Smooth muscle cell (in vitro differentiated cells): Measurements from ENCODE around the gene TBC1D4. TPM values are rescaled to one million over a fixed set of nuclear protein-coding genes. Genes with fewer than 3 reads are reported as not detected.
A peak's percentile ranks its signal among the peaks of the same experiment; 100 is the strongest.

Experiments
- DNase-seq: peaks from one replicate; lab custom pipeline; 2025; ENCODE audit not compliant: unreplicated experiment; lab: John Stamatoyannopoulos, UW
- H2AFZ ChIP-seq: fragments of 200-600 bp; sonication (generic); 2 replicates; pipeline ENCODE4 v1.6.0; 2016; ENCODE audit warnings: antibody characterized with exemption, low read depth, mild to moderate bottlenecking
- H3F3A ChIP-seq: fragments of 200-600 bp; sonication (generic); 2 replicates; pipeline ENCODE4 v1.6.0; 2017; ENCODE audit warnings: antibody characterized with exemption, low read depth
- H3K27ac ChIP-seq: fragments of 200-600 bp; sonication (generic); 2 replicates; pipeline ENCODE4 v1.5.1; 2016; ENCODE audit warnings: low read depth, mild to moderate bottlenecking
- H3K27me3 ChIP-seq: fragments of 200-600 bp; sonication (generic); 2 replicates; pipeline ENCODE4 v1.6.1; 2016; ENCODE audit warnings: low read depth, mild to moderate bottlenecking
- H3K36me3 ChIP-seq: fragments of 200-600 bp; sonication (generic); 2 replicates; pipeline ENCODE4 v1.5.1; 2016; ENCODE audit warnings: low read depth
- H3K4me1 ChIP-seq: fragments of 200-600 bp; sonication (generic); 2 replicates; pipeline ENCODE4 v1.5.1; 2016; ENCODE audit warnings: low read depth
- H3K4me2 ChIP-seq: fragments of 200-600 bp; sonication (generic); 2 replicates; pipeline ENCODE4 v1.6.0; 2016; ENCODE audit warnings: mild to moderate bottlenecking
- H3K4me3 ChIP-seq: fragments of 200-600 bp; sonication (generic); 2 replicates; pipeline ENCODE4 v1.5.1; 2016; ENCODE audit warnings: mild to moderate bottlenecking
- H3K79me2 ChIP-seq: fragments of 200-600 bp; sonication (generic); 2 replicates; pipeline ENCODE4 v1.6.0; 2016; ENCODE audit warnings: low read depth, mild to moderate bottlenecking
- H3K9ac ChIP-seq: fragments of 200-600 bp; sonication (generic); 2 replicates; pipeline ENCODE4 v1.6.0; 2016; ENCODE audit warnings: low read depth
- H3K9me3 ChIP-seq: fragments of 200-600 bp; sonication (generic); replicated peaks from 2 replicates; pipeline ENCODE4 v1.5.1; 2016; ENCODE audit warnings: low read depth
- H4K20me1 ChIP-seq: fragments of 200-600 bp; sonication (generic); 2 replicates; pipeline ENCODE4 v1.6.0; 2016; ENCODE audit warnings: low read depth
- WGBS: methylation state at CpG from one replicate; pipeline ENCODE4 v1.1.7; 2016; ENCODE audit warnings: low lambda C conversion rate; 5-methylcytosine and 5-hydroxymethylcytosine counted together
- polyA plus RNA-seq: library from polyadenylated mRNA; unstranded; fragments of >200 nt; fragmentation: Nextera tagmentation; extraction: Ambion mirVana; gene quantifications from 2 replicates; pipeline ENCODE4 v1.2.1, GENCODE V29; 2016
- total RNA-seq: library from RNA; depleted of rRNA; stranded (reverse); fragments of >200 nt; gene quantifications from 2 replicates; pipeline ENCODE4 v1.2.3, GENCODE V29; 2014
- TF ChIP-seq, protein P1 (sequence below): fragments of 200-600 bp; sonication (generic); IDR thresholded peaks from 2 replicates; pipeline ENCODE4 v1.5.1; 2017; ENCODE audit warnings: borderline replicate concordance, mild to moderate bottlenecking, antibody characterized with exemption; ENCODE audit not compliant: insufficient read depth, poor library complexity, severe bottlenecking

The TBC1D4 gene
- total and polyA plus RNA-seq, 2 experiments from 2014 or later = 7.7 to 21.9 TPM

DNA sequence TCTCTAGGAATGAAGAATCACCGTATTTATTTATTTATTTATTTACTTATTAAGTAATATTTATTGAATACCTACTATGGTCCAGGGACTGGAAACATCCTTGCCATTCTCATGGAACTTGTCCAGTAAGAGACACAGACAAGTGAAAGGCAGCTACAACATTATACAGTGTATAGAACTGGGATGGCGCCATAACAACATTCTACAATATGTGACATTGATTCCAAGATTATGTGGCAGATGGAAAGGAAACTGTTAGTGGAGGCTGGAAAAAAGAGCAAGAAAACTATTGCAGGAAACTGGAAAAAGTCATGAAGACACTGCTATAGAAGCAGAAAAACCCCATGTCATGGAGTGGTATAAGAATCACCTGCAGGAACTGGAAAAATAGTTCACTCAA lies 9.4 kb upstream of the TBC1D4 start:
- H3K4me3 ChIP-seq = no peak overlapping the region
- H2AFZ ChIP-seq = no peak overlapping the region
- no peak overlapping the region for H3K9ac ChIP-seq
- H3K36me3 ChIP-seq = no peaks in the 10 kb centered on the region
- H3K79me2 ChIP-seq = no peaks in the 10 kb centered on the region
- no peak for DNase-seq
- no peak overlapping the region for H3K27ac ChIP-seq
- H3K4me1 ChIP-seq = no peaks in the 10 kb centered on the region
- H3F3A ChIP-seq = peaks cover 10% of the 10 kb centered on the region
- TF ChIP-seq, protein P1, sequence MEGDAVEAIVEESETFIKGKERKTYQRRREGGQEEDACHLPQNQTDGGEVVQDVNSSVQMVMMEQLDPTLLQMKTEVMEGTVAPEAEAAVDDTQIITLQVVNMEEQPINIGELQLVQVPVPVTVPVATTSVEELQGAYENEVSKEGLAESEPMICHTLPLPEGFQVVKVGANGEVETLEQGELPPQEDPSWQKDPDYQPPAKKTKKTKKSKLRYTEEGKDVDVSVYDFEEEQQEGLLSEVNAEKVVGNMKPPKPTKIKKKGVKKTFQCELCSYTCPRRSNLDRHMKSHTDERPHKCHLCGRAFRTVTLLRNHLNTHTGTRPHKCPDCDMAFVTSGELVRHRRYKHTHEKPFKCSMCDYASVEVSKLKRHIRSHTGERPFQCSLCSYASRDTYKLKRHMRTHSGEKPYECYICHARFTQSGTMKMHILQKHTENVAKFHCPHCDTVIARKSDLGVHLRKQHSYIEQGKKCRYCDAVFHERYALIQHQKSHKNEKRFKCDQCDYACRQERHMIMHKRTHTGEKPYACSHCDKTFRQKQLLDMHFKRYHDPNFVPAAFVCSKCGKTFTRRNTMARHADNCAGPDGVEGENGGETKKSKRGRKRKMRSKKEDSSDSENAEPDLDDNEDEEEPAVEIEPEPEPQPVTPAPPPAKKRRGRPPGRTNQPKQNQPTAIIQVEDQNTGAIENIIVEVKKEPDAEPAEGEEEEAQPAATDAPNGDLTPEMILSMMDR = no peak
- no peaks in the 10 kb centered on the region for H3K9me3 ChIP-seq
- no peaks in the 10 kb centered on the region for H3K27me3 ChIP-seq
- no peak overlapping the region for H3K4me2 ChIP-seq
- H4K20me1 ChIP-seq = no peaks in the 10 kb centered on the region
- WGBS = 100% methylated on average over 2 of the region's 2 CpGs

DNA sequence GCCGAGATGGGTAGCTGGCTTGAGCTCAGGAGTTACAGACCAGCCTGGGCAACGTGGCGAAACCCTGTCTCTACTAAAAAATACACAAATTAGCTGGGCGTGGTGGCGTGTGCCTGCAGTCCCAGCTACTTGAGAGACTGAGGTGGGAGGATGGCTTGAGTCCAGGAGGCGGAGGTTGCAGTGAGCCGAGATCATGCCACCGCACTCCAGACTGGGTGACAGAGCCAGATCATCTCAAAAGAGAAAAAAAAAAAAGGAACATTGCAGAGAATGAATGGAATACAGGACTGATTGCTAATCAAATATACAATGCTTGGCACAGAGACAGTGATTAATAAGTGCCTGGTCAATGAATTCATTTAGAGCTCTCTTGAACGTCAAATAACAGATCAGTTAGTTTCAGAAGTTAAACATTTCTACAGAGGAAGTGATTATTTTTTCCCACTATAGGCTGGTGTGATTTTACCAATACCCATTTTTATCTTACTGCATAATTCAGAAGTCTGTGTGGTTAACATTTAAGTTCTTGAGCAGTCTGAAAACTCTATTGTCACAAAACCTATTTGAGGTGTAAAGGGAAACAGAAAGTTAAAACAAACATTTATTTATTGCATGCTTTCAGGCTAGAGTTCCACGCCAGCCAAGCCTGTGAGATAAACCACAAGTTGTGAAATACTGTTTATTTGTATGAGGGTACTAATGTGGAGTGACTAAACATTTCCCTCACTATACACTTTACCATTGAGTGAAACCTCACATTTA lies 7.7 kb upstream of the TBC1D4 start:
- no peak for DNase-seq
- H3K79me2 ChIP-seq = no peaks in the 10 kb centered on the region

DNA sequence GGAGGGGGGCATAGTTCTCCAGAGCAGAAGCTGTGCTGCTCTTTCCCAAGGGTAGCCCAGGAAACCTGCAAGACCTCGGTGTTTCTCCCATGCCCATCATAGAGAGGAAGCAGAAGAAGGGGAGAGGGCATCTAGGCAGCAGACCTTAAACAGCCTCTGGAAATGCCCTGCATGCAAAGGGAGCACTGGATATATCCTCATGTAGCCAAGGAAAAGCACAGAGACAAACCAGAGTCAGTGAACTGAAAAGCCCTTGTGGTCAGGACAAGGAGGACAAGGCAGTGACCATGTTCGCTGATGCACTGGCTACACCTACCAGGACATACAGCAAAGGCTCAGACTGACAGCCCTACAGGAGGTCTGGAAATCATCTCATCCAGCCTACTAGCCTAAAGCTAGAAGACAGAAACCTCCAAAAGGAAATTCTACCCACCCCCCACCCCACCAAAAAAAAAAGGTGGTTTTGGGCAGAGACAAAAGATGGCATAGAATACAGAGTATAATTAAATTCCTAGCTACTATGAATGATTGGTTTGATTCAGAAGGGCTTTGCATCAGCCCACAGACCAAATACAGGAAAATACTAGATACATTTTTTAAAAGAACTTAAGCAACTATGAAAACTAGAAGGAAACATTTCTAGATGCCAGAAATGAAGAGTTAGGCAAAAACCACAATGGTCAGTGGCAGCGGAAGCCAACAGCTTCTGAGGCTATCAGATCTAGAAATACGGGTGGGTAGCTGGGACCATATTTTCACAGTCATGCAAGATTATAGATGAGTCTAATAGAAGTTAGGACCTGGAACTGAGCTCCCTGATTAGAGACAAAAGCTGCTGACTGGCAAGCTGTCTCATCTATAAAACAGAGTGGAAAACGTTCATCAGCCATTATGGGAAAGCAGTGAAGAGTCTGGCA lies 4.4 kb upstream of the TBC1D4 start:
- peak overlapping the region; percentile 82 for H3K27ac ChIP-seq
- H3K4me2 ChIP-seq = peak overlapping the region; percentile 45
- H3K9me3 ChIP-seq = no peaks in the 10 kb centered on the region
- TF ChIP-seq, protein P1 = no peak
- peaks cover 10% of the 10 kb centered on the region for H3F3A ChIP-seq
- no peak for DNase-seq
- H2AFZ ChIP-seq = peak overlapping the region; percentile 44
- no peaks in the 10 kb centered on the region for H4K20me1 ChIP-seq
- no peaks in the 10 kb centered on the region for H3K36me3 ChIP-seq
- H3K4me3 ChIP-seq = no peak overlapping the region
- no peaks in the 10 kb centered on the region for H3K79me2 ChIP-seq
- peaks cover 14% of the 10 kb centered on the region for H3K4me1 ChIP-seq
- 36% methylated on average over 5 of the region's 5 CpGs for WGBS
- no peaks in the 10 kb centered on the region for H3K27me3 ChIP-seq
- peak overlapping the region; percentile 35 for H3K9ac ChIP-seq

More for the DNA sequence above, 7.7 kb upstream of the TBC1D4 start:
- Histone ChIP-seq H2AFZ (peak overlapping the region; percentile 11), H3K4me1 (peaks cover 10% of the 10 kb centered on the region), H3K9me3 (no peaks in the 10 kb centered on the region), H3F3A (peaks cover 10% of the 10 kb centered on the region), H4K20me1 (no peaks in the 10 kb centered on the region), H3K27me3 (no peaks in the 10 kb centered on the region), H3K4me2 (peak overlapping the region; percentile 74), H3K9ac (peak overlapping the region; percentile 23), H3K36me3 (no peaks in the 10 kb centered on the region), H3K27ac (peak overlapping the region; percentile 83), H3K4me3 (peak overlapping the region; percentile 0)
- WGBS = 34% methylated on average over 10 of the region's 10 CpGs
- TF ChIP-seq, protein P1 = no peak
